Effector memory CD8-positive, alpha-beta T cell (primary cell): Measurements from ENCODE around the gene IFRD2.

Source experiments
- ATAC-seq: fragments of 150-1000 bp; cut with Tn5 transposase; replicated peaks from 2 replicates; pipeline ENCODE4 v1.10.0; 2021; ENCODE audit warnings: mild to moderate bottlenecking, moderate library complexity
- DNase-seq, 3 experiments: peaks; one replicate each; pipeline ENCODE4 v3.0.0; 2021
- H3K27ac Mint-ChIP-seq, 2 donors: one replicate each; pipeline ENCODE4 v1.8.0; 2022; ENCODE audit warnings: mild to moderate bottlenecking in 2 of 2, mixed read lengths in 2 of 2, moderate library complexity in 2 of 2
- H3K27me3 Mint-ChIP-seq, 2 donors: one replicate each; pipeline ENCODE4 v1.8.0; 2022; ENCODE audit warnings: mixed read lengths in 2 of 2
- H3K36me3 Mint-ChIP-seq: one replicate; pipeline ENCODE4 v1.8.0; 2022; ENCODE audit warnings: mild to moderate bottlenecking, moderate library complexity, mixed read lengths; ENCODE audit not compliant: insufficient read depth
- H3K4me1 Mint-ChIP-seq, 2 donors: one replicate each; pipeline ENCODE4 v1.8.0; 2022; ENCODE audit warnings: low read depth in 2 of 2, mixed read lengths in 2 of 2
- H3K4me3 Mint-ChIP-seq, 2 donors: one replicate each; pipeline ENCODE4 v1.8.0; 2022; ENCODE audit warnings: mild to moderate bottlenecking in 2 of 2, mixed read lengths in 2 of 2, moderate library complexity in 2 of 2
- H3K9me3 Mint-ChIP-seq, 2 donors: one replicate each; pipeline ENCODE4 v1.8.0; 2022; ENCODE audit warnings: mixed read lengths in 2 of 2

IFRD2 gene

DNA sequence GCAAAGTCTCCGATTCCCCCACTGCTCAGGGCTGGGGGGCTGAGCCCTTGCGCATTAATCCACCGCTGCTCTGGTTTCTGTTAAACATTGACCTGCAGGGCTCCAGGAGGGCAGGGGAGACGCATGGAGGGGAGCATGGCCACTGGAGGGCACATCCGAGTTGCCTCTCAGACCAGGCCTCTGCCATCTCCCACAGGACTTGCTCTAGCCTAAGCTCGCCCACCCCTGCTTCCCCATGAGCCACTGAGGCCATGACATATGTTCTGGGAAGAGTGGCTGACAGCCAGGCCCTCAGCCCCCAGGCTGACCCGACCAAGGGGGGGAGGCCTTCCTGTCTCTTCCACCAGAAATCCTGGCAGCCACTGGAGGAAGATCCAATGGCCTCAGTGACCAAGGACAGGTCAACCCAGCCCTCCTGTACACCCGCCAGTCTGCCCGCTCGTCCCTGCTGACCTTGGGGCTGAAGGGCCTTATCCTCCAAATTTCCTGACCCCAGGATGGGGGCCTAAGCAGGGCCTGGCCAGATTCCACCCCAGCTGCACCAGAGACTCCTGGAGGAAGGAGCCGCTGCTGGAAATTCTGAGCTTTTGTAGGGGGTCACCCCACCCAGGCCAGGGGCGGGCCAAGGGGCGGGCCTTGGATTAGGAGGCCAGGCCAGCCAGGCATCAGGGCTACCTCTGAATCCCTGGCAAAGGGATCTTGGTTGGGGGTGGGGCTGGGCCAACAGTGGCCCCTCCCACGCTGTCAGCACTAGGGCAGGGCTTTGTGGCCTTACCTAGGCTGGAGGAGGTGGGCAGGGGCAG is 11.0 kb upstream of the IFRD2 start, which contains the start of gene HYAL1:
HYAL1 (minus strand) TSS at position 562 of the 803 bp plus-strand sequence. CDS start 618 bp downstream, outside the sequence.
- no peak within 1 kb of the TSS for H3K4me3 Mint-ChIP-seq
- no peak for DNase-seq
- no peak for ATAC-seq

DNA sequence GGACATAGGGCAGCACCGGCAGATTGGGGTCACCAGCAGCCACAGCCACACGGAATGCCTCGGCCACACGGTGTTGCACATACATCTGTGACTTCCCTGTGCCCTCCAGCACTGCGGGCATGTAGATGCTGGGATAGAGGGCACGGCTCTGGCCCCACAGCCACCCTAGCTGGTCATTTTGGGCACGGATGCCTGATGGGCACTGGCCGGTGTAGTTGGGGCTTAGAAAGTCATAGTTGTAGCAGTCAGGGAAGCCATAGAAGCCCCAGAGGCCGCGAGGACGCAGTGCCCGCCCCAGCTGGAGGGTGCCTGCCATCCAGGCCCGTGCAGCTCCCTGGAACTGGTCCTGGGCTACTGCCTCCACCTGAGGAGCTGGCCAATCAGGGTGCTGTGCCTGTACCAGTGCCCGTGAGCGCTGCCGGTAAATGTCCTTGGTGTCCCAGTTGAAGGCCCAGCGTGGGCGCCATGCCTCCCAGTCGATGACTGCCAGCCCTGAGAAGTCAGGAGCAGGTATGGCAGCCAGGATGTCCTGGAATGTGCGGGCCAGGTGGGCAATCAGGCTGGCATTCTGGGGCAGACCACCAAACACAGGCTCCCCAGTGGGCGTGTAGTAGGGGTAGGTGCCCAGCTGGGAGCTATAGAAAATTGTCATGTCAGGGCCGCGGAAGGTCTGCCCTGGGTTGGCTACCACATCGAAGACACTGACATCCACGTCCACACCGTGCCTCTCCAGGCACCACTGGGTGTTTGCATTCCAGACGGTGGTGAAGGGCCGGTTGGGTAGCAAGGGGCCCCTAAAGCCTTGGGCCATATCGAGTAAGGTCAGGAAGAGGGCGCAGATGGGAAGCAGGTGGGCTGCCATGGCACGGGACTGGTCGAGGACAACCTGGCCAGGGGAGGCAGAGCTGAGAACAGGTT is 10.1 kb upstream of the IFRD2 start:
- H3K27ac Mint-ChIP-seq: no peak overlapping the region
- no peak for DNase-seq
- H3K27me3 Mint-ChIP-seq: no peaks in the 10 kb centered on the region

More for the DNA sequence above, 11.0 kb upstream of the IFRD2 start, which contains the start of gene HYAL1:
- H3K27ac Mint-ChIP-seq: no peak within 1 kb of the TSS
- peaks cover 9% of the 10 kb centered on the region for H3K36me3 Mint-ChIP-seq
- no peaks in the 10 kb centered on the region for H3K9me3 Mint-ChIP-seq
- no peaks in the 10 kb centered on the region for H3K27me3 Mint-ChIP-seq
- peaks cover 17 to 19% of the 10 kb centered on the region in 2 donors for H3K4me1 Mint-ChIP-seq

DNA sequence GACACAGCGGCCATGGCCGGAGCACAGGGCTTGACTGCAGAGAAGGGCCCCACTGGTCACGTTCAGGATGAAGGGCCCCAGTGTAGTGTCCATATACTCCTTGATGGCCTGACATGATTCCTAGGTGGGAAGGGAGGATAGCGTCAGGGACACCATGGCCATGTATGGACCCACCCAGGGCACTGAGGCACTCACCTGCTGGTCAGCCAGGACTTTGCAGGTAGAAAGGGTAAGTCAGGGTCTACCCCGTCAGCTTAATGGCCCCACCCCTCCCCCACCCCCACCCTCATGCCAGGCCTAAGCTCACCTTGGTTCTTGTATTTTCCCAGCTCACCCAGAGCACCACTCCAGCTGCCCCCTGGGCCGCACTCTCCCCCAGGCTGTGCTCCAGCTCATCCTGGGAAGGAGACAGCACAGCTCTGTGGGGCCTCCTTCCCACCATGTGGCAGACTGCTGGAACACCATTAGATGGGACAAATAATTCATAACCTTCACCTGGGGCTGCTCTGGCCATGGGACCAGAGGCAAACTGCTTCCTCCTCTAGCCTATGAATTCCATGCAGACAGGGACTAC is 8.5 kb upstream of the IFRD2 start:
- ATAC-seq: no peak
- Mint-ChIP-seq H3K36me3 (peaks cover 12% of the 10 kb centered on the region), H3K4me1 (peaks cover 20 to 23% of the 10 kb centered on the region in 2 donors)

More for the DNA sequence above, 10.1 kb upstream of the IFRD2 start:
- H3K4me3 Mint-ChIP-seq: no peak overlapping the region
- H3K4me1 Mint-ChIP-seq: peaks cover 20 to 23% of the 10 kb centered on the region in 2 donors
- H3K9me3 Mint-ChIP-seq: no peaks in the 10 kb centered on the region
- peaks cover 9% of the 10 kb centered on the region for H3K36me3 Mint-ChIP-seq
- no peak for ATAC-seq

DNA sequence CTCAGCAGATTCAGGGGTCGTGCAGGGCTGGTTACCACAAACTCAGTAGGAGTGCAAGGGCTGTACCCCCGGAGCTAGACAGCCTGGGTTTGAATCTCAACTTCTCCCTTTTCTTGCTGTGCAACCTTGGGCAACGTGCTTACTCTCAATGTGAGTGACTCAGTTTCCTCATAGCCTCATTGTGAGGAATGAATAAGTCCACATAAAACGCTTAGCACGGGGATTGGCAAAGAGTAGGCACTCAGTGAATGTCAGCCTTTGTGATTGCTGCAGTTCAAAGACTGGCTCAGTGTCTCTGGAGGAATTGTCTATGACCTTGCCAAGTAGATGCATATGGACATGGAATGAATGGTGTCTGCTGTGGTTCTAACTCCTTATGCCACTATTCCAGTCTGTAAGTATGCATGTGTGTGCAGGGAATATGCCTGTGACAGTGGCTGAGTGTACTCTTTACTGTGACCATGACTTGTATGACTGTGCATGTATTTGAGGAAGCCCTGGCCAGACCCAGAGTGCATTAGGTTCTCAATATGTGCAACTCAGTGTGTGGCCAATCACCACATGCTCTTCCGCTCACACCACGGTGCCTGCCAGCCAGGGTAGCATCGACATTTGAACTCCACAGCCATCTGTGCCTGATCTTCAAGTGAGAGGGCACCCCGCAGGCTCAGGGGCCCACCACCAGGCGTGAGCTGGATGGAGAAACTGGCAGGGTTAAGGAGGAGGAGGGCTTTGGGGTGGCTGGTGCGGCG is 7.9 kb upstream of the IFRD2 start:
- ATAC-seq (no peak), DNase-seq (no peak)
- H3K27me3 Mint-ChIP-seq: no peaks in the 10 kb centered on the region

More for the DNA sequence above, 8.5 kb upstream of the IFRD2 start:
- peak overlapping the region; percentile 69 to 97 for H3K27ac Mint-ChIP-seq
- H3K9me3 Mint-ChIP-seq: no peaks in the 10 kb centered on the region
- no peak for DNase-seq
- H3K4me3 Mint-ChIP-seq: peak overlapping the region; percentile 85 to 97
- H3K27me3 Mint-ChIP-seq: no peaks in the 10 kb centered on the region

DNA sequence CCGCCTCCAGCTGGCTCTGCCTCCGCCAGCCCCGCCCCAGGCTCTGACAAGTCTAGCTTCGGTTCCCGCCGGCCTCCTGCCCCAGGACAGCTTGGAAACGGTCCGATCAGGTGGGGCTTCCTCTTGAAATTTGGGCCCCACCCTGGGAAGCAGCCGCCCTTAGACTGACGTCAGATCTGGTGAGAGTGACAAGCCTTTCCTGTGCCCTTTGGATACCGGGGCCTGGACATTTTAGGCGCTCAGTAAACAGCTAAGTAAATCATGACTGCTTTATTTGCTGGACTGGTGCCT is 7.4 kb upstream of the IFRD2 start:
- Mint-ChIP-seq H3K4me1 (peaks cover 20 to 23% of the 10 kb centered on the region in 2 donors), H3K27me3 (no peaks in the 10 kb centered on the region), H3K36me3 (peaks cover 12% of the 10 kb centered on the region), H3K9me3 (no peaks in the 10 kb centered on the region), H3K4me3 (peak overlapping the region; percentile 85 to 97), H3K27ac (peak overlapping the region; percentile 94 to 97)
- ATAC-seq (no peak), DNase-seq (no peak)

More for the DNA sequence above, 7.9 kb upstream of the IFRD2 start:
- Mint-ChIP-seq H3K4me3 (peak overlapping the region; percentile 85 to 97), H3K4me1 (peaks cover 20 to 23% of the 10 kb centered on the region in 2 donors), H3K9me3 (no peaks in the 10 kb centered on the region), H3K27ac (peak overlapping the region; percentile 94 to 97), H3K36me3 (peaks cover 12% of the 10 kb centered on the region)

DNA sequence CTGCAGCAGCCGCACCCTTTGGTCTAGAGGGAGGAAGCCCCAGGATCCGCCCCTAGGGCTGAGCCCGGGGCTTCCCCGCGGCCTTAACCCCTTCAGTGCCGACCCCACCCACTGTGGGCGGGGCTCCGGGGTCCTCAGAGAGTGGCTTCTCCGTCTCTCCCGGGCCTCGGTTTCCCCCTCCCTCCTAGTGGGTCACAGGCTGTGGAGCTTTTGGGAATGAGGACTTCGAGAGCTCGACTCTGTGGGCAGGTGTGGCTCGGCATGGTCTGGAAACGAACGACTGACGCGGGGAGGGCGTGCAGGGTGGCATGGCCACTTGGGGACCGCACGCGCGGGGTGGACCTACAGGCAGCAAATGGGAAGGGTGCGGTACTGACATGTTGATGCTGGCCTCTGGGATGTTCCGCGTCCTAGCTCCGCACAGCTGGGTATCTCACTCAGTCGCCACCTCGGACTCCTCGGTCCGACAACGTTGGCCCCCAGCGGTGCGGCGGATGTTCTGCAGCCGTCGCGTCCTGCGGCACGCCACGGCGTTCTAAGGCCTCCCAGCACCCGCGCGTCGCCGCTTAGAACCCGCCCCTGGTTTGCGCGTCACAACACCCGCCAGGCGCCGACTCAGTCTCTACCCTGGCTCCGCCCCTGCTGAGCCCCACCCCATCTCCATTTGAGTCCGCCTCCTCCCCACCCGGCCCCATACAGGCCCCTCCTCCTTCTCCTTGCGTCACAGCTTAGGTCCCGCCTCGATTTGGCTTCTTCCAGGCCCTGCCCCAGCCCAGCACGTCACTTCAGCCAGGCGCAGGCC is 6.8 kb upstream of the IFRD2 start, which contains the start of the genes HYAL3 and NAA80:
HYAL3 (minus strand) TSS at position 570 of the 802 bp plus-strand sequence. CDS start 3,803 bp downstream, outside the sequence.
NAA80 (minus strand) TSS at position 570 of the 802 bp plus-strand sequence. CDS start 1,942 bp downstream, outside the sequence.
- peaks cover 20 to 23% of the 10 kb centered on the region in 2 donors for H3K4me1 Mint-ChIP-seq
- peaks cover 12% of the 10 kb centered on the region for H3K36me3 Mint-ChIP-seq
- DNase-seq: peak; percentile 98 to 100 (median 99)
- H3K27me3 Mint-ChIP-seq: no peaks in the 10 kb centered on the region
- peak; percentile 83 for ATAC-seq
- H3K9me3 Mint-ChIP-seq: no peaks in the 10 kb centered on the region
- H3K4me3 Mint-ChIP-seq: peak within 1 kb of the TSS; percentile 85 to 97
- peak within 1 kb of the TSS; percentile 94 to 97 for H3K27ac Mint-ChIP-seq

DNA sequence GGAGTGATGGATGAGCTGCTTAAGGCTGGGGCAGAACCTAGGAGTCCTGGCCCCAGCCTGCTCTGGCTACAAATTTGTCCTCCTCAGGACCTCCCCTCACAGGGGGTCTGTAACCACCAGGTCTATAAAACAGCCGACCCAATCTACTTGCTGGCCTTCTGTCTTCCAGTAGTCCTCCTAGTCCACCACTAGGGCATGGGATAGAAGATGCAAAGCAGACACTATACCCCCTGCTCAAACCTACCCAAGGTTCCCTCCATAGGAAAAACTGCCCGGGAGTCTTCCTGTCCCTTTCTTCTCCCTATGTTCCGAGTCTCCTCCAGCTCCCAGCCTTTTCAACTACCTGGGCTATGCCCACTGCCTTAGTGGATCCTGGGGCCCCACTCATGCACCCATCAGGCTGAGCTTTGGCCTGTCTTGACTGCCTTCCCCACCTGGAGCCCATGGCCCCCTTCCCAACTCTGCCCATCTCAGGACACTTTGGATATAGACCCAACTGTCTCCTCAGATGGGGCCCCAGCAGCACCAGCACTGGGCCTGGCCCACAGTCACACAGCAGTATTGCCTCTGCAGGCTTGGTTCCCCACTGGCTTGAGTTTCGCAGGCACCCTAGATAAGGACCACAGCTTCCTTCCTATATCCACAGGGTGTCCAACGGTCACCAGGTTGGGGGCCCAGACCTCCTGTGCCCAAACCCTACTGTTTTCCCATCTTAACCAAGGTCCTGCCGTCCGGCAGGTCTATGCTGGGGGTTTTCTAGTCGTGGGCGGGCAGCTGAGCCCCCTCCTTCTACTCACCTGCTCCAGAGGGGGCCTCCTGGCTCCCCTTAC is 5.9 kb upstream of the IFRD2 start:
- ATAC-seq (no peak), DNase-seq (no peak)
- no peaks in the 10 kb centered on the region for H3K27me3 Mint-ChIP-seq

DNA sequence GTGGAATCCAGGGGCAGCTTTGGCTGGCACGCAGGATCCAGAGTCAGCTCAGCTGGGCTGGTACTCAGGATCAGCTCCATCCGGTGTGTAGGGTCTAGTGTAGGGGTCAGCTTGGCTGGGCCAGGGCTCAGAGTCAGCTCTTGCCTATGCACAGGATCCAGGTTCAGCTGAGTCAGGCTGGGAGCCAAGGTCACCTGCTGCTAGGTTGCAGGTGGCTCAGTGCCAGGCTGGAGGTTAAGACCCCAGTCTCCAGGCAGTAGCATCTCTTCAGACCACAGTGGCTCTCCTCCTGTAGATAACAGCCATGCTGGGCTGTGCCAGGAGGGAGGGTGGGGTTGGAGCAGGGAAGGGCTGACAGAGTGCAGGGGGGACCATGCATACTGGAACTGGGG is 5.2 kb upstream of the IFRD2 start:
- Mint-ChIP-seq H3K4me1 (peaks cover 26 to 32% of the 10 kb centered on the region in 2 donors), H3K9me3 (no peaks in the 10 kb centered on the region), H3K27me3 (no peaks in the 10 kb centered on the region), H3K4me3 (no peak overlapping the region), H3K27ac (peak overlapping the region in 1 of 2 donors; percentile 94), H3K36me3 (peaks cover 16% of the 10 kb centered on the region)
- ATAC-seq (no peak), DNase-seq (no peak)

More for the DNA sequence above, 5.9 kb upstream of the IFRD2 start:
- Mint-ChIP-seq H3K27ac (peak overlapping the region; percentile 94 to 97), H3K9me3 (no peaks in the 10 kb centered on the region), H3K4me3 (peak overlapping the region; percentile 85 to 97), H3K36me3 (peaks cover 12% of the 10 kb centered on the region), H3K4me1 (peaks cover 20 to 25% of the 10 kb centered on the region in 2 donors)

DNA sequence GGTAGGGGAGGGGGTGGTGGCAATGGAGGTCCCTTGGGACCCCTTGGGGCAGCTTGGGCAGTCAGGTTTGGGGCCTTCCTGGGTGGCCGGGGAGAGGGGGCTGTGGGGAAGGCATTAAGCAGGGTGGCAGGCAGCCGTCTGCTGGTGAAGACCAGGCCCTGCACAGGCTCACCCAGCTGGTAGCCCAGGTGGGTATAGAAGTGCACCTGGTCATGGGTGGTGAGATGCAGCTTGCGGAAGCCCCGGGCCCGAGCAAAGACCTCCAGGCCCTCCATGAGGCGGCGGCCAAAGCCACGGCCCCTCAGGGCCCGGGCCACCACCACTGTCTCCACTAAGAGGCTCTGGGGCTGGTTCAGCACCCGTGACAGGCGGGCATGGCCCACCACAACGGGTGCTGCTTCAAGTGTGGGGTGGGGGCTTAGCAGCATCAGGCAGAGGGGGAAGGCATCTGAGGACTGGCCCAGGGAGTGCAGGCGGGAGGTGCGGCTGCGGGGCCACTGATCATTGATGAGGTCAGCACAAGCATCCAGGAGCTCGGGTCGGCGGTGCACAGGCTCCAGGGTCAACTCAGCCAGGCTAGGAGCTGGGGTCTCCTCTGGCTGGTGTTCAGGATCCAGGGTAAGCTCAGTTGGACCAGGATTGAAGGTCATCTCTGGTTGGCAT is 4.6 kb upstream of the IFRD2 start:
- Mint-ChIP-seq H3K9me3 (no peaks in the 10 kb centered on the region), H3K27ac (peak overlapping the region in 1 of 2 donors; percentile 94)

DNA sequence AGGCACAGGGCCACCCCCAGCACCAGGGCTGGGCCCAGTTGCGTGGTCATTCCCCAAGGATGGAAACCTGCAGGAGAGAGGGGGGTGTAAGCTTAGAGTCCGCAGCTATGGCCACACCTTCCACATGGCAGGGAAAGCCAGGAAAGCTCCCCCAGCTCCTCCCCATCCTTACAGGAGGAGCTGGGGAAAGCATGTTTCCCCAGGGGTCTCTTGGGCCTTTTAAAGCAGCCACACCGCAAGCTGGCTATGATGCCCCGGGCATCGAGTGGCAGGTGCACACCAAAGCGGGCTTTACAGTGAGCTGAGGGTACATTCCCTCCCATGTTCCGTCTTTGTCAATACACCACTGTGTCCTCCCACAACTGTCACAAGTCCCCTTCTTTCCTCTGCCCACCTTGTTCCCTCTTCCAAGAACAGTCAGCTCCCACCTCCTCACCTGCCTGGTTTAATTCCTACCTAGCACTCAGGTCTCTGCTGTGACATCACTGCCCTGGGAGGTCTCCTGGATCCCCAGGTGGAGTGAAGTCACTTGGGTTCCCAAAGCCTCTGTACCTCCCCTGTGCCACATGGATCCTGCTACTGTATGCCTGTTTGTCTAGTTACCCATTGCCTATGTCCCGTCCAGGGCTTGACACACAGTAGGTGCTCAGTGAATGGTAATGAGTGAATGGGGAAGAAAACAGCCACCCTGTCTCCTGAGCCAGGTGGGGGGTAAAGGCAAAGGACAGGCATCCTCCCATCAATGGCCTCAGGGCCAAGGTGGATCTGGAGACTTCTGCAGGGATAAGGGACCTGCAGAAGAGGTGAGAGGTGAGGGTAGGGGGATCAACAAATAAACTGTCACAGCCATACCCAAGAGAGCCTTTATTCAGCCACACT is 3.6 kb upstream of the IFRD2 start:
- Mint-ChIP-seq H3K27me3 (no peaks in the 10 kb centered on the region), H3K9me3 (no peaks in the 10 kb centered on the region)
- DNase-seq: no peak

More for the DNA sequence above, 4.6 kb upstream of the IFRD2 start:
- ATAC-seq (no peak), DNase-seq (no peak)
- Mint-ChIP-seq H3K4me1 (peaks cover 28 to 33% of the 10 kb centered on the region in 2 donors), H3K27me3 (no peaks in the 10 kb centered on the region), H3K4me3 (no peak overlapping the region), H3K36me3 (peaks cover 18% of the 10 kb centered on the region)

More for the DNA sequence above, 3.6 kb upstream of the IFRD2 start:
- H3K4me3 Mint-ChIP-seq: no peak overlapping the region
- H3K36me3 Mint-ChIP-seq: peaks cover 18% of the 10 kb centered on the region
- ATAC-seq: no peak
- H3K4me1 Mint-ChIP-seq: peaks cover 35 to 37% of the 10 kb centered on the region in 2 donors
- no peak overlapping the region for H3K27ac Mint-ChIP-seq
